Liver (tissue), 3 donors: ENCODE results near the gene DPP9.

Experiments
- ATF3 ChIP-seq: IDR thresholded peaks from 2 replicates; pipeline ENCODE4 v1.6.1; 2016; ENCODE audit warnings: antibody characterized with exemption
- EGR1 ChIP-seq, 2 donors: IDR thresholded peaks; 2 replicates each; pipeline ENCODE4 v1.6.1; 2016 to 2018; ENCODE audit warnings: antibody characterized with exemption in 2 of 2, low read depth in 2 of 2
- GABPA ChIP-seq, 2 donors: IDR thresholded peaks in 1 of 2; conservative IDR thresholded peaks in 1 of 2; 2 replicates each; pipeline ENCODE4 v1.6.1; 2016; ENCODE audit warnings: antibody characterized with exemption in 2 of 2, mild to moderate bottlenecking in 1 of 2, moderate library complexity in 1 of 2
- NR2F2 ChIP-seq: IDR thresholded peaks from 2 replicates; pipeline ENCODE4 v1.6.1; 2016; ENCODE audit warnings: antibody characterized with exemption
- RAD21 ChIP-seq, 2 donors: IDR thresholded peaks; 2 replicates each; pipeline ENCODE4 v1.6.1; 2016; ENCODE audit warnings: antibody characterized with exemption in 2 of 2, mild to moderate bottlenecking in 2 of 2
- YY1 ChIP-seq: IDR thresholded peaks from 2 replicates; pipeline ENCODE4 v1.6.1; 2016; ENCODE audit warnings: antibody characterized with exemption, mild to moderate bottlenecking
- TF ChIP-seq, protein P1 (sequence below): fragments of 150-350 bp; IDR thresholded peaks from 2 replicates; pipeline ENCODE4 v1.5.1; 2017; ENCODE audit warnings: improper control_type of control experiment, low read depth, low read length; ENCODE audit not compliant: missing input control
- TF ChIP-seq, protein P2 (sequence below): IDR thresholded peaks from 2 replicates; pipeline ENCODE4 v1.6.1; 2016; ENCODE audit warnings: antibody characterized with exemption
- TF ChIP-seq, protein P3 (sequence below): IDR thresholded peaks from 2 replicates; pipeline ENCODE4 v1.6.1; 2016; ENCODE audit warnings: antibody characterized with exemption
- donor health status: healthy.
- donor health status: healthy.

DNA sequence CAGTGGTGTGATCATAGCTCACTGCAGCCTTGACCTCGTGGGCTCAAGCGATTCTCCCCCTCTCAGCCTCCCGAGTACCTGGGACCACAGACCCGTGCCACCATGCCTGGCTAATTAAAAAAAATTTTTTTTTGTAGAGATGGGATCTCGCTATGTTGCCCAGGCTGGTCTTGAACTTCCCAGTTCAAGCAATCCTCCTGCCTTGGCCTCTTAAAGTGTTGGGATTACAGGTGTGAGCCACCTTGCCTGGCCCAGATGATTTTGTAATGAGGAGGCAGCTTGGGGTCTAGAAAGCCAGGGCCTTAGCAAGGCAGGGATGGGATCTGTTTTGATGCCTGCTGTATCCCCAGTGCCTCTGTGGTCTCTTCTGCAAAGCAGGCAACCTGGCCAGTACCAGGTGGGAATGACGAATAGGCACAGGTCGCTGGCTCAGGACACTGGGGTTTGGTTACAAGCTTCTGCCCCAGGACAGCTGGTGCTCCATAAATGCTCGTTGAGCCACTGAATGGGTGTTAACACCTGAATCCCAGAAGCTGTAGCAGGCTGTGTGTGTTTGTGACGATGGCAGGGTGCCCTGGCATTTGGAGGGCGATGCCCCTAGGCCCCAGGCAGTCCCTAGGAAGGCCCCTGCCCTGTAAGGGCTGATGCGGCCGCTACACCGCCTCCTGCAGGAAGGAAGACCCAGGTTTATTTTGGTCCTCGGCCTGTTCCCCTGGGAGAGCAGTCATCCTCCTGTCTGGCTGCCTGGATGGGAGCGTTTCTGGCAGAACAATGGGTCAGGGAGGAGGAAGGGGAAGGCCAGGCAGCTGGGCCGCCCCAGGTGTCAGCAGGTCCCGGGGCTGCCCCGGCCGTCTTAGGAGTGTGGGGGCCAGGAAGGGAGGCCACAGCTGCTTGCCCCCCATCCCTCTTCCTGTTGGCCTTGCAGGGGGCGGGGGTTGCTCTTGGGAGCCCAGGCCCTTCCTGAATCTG, 75.7 kb downstream of the DPP9 start:
- TF ChIP-seq NR2F2 = peak; percentile 99
- TF ChIP-seq, protein P1, sequence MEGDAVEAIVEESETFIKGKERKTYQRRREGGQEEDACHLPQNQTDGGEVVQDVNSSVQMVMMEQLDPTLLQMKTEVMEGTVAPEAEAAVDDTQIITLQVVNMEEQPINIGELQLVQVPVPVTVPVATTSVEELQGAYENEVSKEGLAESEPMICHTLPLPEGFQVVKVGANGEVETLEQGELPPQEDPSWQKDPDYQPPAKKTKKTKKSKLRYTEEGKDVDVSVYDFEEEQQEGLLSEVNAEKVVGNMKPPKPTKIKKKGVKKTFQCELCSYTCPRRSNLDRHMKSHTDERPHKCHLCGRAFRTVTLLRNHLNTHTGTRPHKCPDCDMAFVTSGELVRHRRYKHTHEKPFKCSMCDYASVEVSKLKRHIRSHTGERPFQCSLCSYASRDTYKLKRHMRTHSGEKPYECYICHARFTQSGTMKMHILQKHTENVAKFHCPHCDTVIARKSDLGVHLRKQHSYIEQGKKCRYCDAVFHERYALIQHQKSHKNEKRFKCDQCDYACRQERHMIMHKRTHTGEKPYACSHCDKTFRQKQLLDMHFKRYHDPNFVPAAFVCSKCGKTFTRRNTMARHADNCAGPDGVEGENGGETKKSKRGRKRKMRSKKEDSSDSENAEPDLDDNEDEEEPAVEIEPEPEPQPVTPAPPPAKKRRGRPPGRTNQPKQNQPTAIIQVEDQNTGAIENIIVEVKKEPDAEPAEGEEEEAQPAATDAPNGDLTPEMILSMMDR = no peak
- TF ChIP-seq, protein P2, sequence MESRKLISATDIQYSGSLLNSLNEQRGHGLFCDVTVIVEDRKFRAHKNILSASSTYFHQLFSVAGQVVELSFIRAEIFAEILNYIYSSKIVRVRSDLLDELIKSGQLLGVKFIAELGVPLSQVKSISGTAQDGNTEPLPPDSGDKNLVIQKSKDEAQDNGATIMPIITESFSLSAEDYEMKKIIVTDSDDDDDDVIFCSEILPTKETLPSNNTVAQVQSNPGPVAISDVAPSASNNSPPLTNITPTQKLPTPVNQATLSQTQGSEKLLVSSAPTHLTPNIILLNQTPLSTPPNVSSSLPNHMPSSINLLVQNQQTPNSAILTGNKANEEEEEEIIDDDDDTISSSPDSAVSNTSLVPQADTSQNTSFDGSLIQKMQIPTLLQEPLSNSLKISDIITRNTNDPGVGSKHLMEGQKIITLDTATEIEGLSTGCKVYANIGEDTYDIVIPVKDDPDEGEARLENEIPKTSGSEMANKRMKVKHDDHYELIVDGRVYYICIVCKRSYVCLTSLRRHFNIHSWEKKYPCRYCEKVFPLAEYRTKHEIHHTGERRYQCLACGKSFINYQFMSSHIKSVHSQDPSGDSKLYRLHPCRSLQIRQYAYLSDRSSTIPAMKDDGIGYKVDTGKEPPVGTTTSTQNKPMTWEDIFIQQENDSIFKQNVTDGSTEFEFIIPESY = no peak
- TF ChIP-seq RAD21 (IDR thresholded peaks at IDR 0.05) = no peak
- TF ChIP-seq, protein P3, sequence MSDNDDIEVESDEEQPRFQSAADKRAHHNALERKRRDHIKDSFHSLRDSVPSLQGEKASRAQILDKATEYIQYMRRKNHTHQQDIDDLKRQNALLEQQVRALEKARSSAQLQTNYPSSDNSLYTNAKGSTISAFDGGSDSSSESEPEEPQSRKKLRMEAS = no peak
- no peak for TF ChIP-seq GABPA (IDR thresholded peaks at IDR 0.05 in 1 of 2, conservative IDR thresholded peaks at IDR 0.05 in 1 of 2)
- no peak for TF ChIP-seq YY1
- no peak for TF ChIP-seq EGR1 (IDR thresholded peaks at IDR 0.05; ENCODE audit: low read depth in 2 of 2)
- TF ChIP-seq ATF3 = no peak
